IMR-90 (cell line): Measurements from ENCODE around the gene RABGEF1. TPM values are rescaled to one million over a fixed set of nuclear protein-coding genes. Genes with fewer than 3 reads are reported as not detected.

Experiments used
- ATAC-seq: fragments of 200-7000 bp; cut with Tn5 transposase; 2 replicates; pipeline ENCODE4 v1.9.1; 2020; ENCODE audit warnings: low read depth, mild to moderate bottlenecking, moderate library complexity
- BruUV-seq: library from RNA; stranded (reverse); fragments of 400-500 nt; replicated peaks from 2 replicates; lab custom pipeline; 2021; lab: Mats Ljungman, UMichigan
- CTCF ChIA-PET: fragments of 300-600 bp; formaldehyde crosslinking; extraction: SDS; loops from one replicate; lab custom pipeline; 2021; ENCODE audit warnings: antibody characterized with exemption; lab: Yijun Ruan, JAX
- POLR2A ChIA-PET: fragments of 300-600 bp; sonication (Branson Sonifier 250); formaldehyde crosslinking; loops from one replicate; lab custom pipeline; 2022; ENCODE audit warnings: antibody characterized with exemption; ENCODE audit not compliant: unreplicated experiment; lab: Charles Lee
- DNase-seq: peaks from one replicate; pipeline ENCODE4 v3.0.0; 2013
- H2AFZ ChIP-seq: replicated peaks from 2 replicates; pipeline ENCODE3; 2013; ENCODE audit warnings: low read length, mild to moderate bottlenecking; ENCODE audit not compliant: poor library complexity
- H2AK5ac ChIP-seq: 2 replicates; pipeline ENCODE4 v1.6.1; 2013; ENCODE audit warnings: low read depth, low read length, inconsistent platforms
- H2AK9ac ChIP-seq: replicated peaks from 2 replicates; pipeline ENCODE3; 2013; ENCODE audit warnings: mild to moderate bottlenecking, low read depth, low read length, moderate library complexity; ENCODE audit not compliant: poor library complexity
- H2BK120ac ChIP-seq: 2 replicates; pipeline ENCODE4 v1.6.1; 2013; ENCODE audit warnings: low read depth, low read length, inconsistent platforms
- H2BK15ac ChIP-seq: 3 replicates; pipeline ENCODE4 v1.6.1; 2013; ENCODE audit warnings: low read depth, low read length, inconsistent platforms
- H2BK20ac ChIP-seq: 2 replicates; pipeline ENCODE4 v1.6.1; 2013; ENCODE audit warnings: low read depth, mild to moderate bottlenecking, inconsistent platforms, low read length, moderate library complexity
- H2BK5ac ChIP-seq: 2 replicates; pipeline ENCODE4 v1.6.1; 2013; ENCODE audit warnings: mild to moderate bottlenecking, low read depth, low read length, inconsistent platforms; ENCODE audit not compliant: poor library complexity, severe bottlenecking
- H3K14ac ChIP-seq: replicated peaks from 2 replicates; pipeline ENCODE4 v1.6.1; 2013; ENCODE audit warnings: low read depth, low read length, inconsistent platforms
- H3K18ac ChIP-seq: 2 replicates; pipeline ENCODE4 v1.6.1; 2013; ENCODE audit warnings: low read depth, low read length, control low read depth
- H3K23ac ChIP-seq: 2 replicates; pipeline ENCODE4 v1.6.1; 2013; ENCODE audit warnings: low read depth, low read length, inconsistent platforms
- H3K27ac ChIP-seq: 2 replicates; pipeline ENCODE4 v1.5.1; 2013; ENCODE audit warnings: mild to moderate bottlenecking, control low read depth, low read length; ENCODE audit not compliant: insufficient read depth
- H3K27me3 ChIP-seq: 2 replicates; pipeline ENCODE4 v1.6.1; 2013; ENCODE audit warnings: low read length; ENCODE audit not compliant: control insufficient read depth, insufficient read depth
- H3K36me3 ChIP-seq: 2 replicates; pipeline ENCODE4 v1.6.1; 2013; ENCODE audit warnings: low read length, mixed read lengths; ENCODE audit not compliant: control insufficient read depth, insufficient read depth
- H3K4ac ChIP-seq: 2 replicates; pipeline ENCODE4 v1.6.1; 2013; ENCODE audit warnings: low read depth, low read length, inconsistent platforms
- H3K4me1 ChIP-seq: 2 replicates; pipeline ENCODE4 v1.6.1; 2013; ENCODE audit warnings: low read length, mixed read lengths; ENCODE audit not compliant: control insufficient read depth, insufficient read depth
- H3K4me2 ChIP-seq: 2 replicates; pipeline ENCODE4 v1.6.1; 2013; ENCODE audit warnings: low read depth, mild to moderate bottlenecking, control low read depth, low read length, moderate library complexity
- H3K4me3 ChIP-seq: 2 replicates; pipeline ENCODE4 v1.5.1; 2013; ENCODE audit warnings: low read depth, mild to moderate bottlenecking, control low read depth, low read length, moderate library complexity; ENCODE audit not compliant: insufficient read depth
- H3K56ac ChIP-seq: 2 replicates; pipeline ENCODE4 v1.6.1; 2013; ENCODE audit warnings: low read length, inconsistent platforms; ENCODE audit not compliant: insufficient read depth; ENCODE audit errors: extremely low read depth
- H3K79me1 ChIP-seq, 2 experiments: 2 replicates each; pipeline ENCODE4 v1.6.1; 2013; ENCODE audit warnings: low read length in 2 of 2, inconsistent platforms in 1 of 2, low read depth in 1 of 2
- H3K9ac ChIP-seq: 2 replicates; pipeline ENCODE4 v1.6.1; 2013; ENCODE audit warnings: low read depth, low read length, control low read depth
- H3K9me1 ChIP-seq: 2 replicates; pipeline ENCODE4 v1.6.1; 2013; ENCODE audit warnings: low read length, inconsistent platforms; ENCODE audit not compliant: insufficient read depth
- H3K9me3 ChIP-seq: 2 replicates; pipeline ENCODE4 v1.6.1; 2013; ENCODE audit warnings: low read length; ENCODE audit not compliant: control insufficient read depth, insufficient read depth
- H4K20me1 ChIP-seq: 2 replicates; pipeline ENCODE4 v1.6.1; 2013; ENCODE audit warnings: low read length, inconsistent platforms; ENCODE audit not compliant: insufficient read depth
- H4K5ac ChIP-seq: 2 replicates; pipeline ENCODE4 v1.6.1; 2013; ENCODE audit warnings: mild to moderate bottlenecking, low read depth, low read length, control low read depth
- H4K8ac ChIP-seq, 2 experiments: 2 replicates each; pipeline ENCODE4 v1.6.1; 2013; ENCODE audit warnings: low read depth in 2 of 2, low read length in 2 of 2, control low read depth in 1 of 2, inconsistent platforms in 1 of 2
- H4K91ac ChIP-seq: 2 replicates; pipeline ENCODE4 v1.6.1; 2013; ENCODE audit warnings: low read depth, low read length, inconsistent platforms; ENCODE audit not compliant: insufficient read depth
- BHLHE40 ChIP-seq: fragments of 150-350 bp; IDR thresholded peaks from 2 replicates; pipeline ENCODE4 v1.6.1; 2016; ENCODE audit warnings: mild to moderate bottlenecking, low read depth, low read length
- CEBPB ChIP-seq: IDR thresholded peaks from 2 replicates; pipeline ENCODE4 v1.6.1; 2012; ENCODE audit warnings: low read depth, low read length, improper control_type of control experiment
- CHD1 ChIP-seq: IDR thresholded peaks from 2 replicates; pipeline ENCODE4 v1.6.1; 2012; ENCODE audit warnings: low read depth, low read length, improper control_type of control experiment
- FOS ChIP-seq: fragments of 150-350 bp; IDR thresholded peaks from 2 replicates; pipeline ENCODE4 v1.6.1; 2016; ENCODE audit warnings: low read depth, low read length
- MAZ ChIP-seq: IDR thresholded peaks from 2 replicates; pipeline ENCODE4 v1.6.1; 2012; ENCODE audit warnings: low read depth, mild to moderate bottlenecking, low read length, improper control_type of control experiment, moderate library complexity, borderline replicate concordance
- MXI1 ChIP-seq: IDR thresholded peaks from 2 replicates; pipeline ENCODE4 v1.6.1; 2012; ENCODE audit warnings: low read depth, mild to moderate bottlenecking, low read length, moderate library complexity, borderline replicate concordance
- NFE2L2 ChIP-seq: fragments of 150-350 bp; IDR thresholded peaks from 2 replicates; pipeline ENCODE4 v1.6.1; 2016; ENCODE audit warnings: low read depth, mild to moderate bottlenecking, low read length
- POLR2A ChIP-seq: IDR thresholded peaks from 2 replicates; pipeline ENCODE4 v1.6.1; 2012; ENCODE audit warnings: mild to moderate bottlenecking, low read depth, low read length
- RAD21 ChIP-seq: IDR thresholded peaks from 2 replicates; pipeline ENCODE4 v1.6.1; 2012; ENCODE audit warnings: low read length, improper control_type of control experiment
- RFX5 ChIP-seq: IDR thresholded peaks from 2 replicates; pipeline ENCODE4 v1.8.0; 2012; ENCODE audit warnings: low read depth, mild to moderate bottlenecking, low read length, moderate library complexity
- SMC3 ChIP-seq: fragments of 150-350 bp; IDR thresholded peaks from 2 replicates; pipeline ENCODE4 v1.6.1; 2016; ENCODE audit warnings: low read depth, mild to moderate bottlenecking, antibody characterized with exemption, low read length, moderate library complexity
- USF2 ChIP-seq: fragments of 150-350 bp; IDR thresholded peaks from 2 replicates; pipeline ENCODE4 v1.6.1; 2017; ENCODE audit warnings: mild to moderate bottlenecking, antibody characterized with exemption, low read length, low read depth
- WGBS, 2 experiments: methylation state at CpG; one replicate each; pipeline versions ENCODE4 v1.1.5 to v1.1.7; 2013; ENCODE audit warnings: missing lambda C conversion rate in 2 of 2; ENCODE audit not compliant: insufficient read length in 1 of 2; ENCODE audit errors: extremely low coverage in 2 of 2; 5-methylcytosine and 5-hydroxymethylcytosine counted together
- dilution Hi-C: fragments of 300-500 bp; cut with HindIII; formaldehyde crosslinking; loops from one replicate; pipeline ENCODE4 v1.14.3; 2018; ENCODE audit warnings: low sequenced_read_pairs; ENCODE audit not compliant: unreplicated experiment
- in situ Hi-C: fragments of 300-500 bp; cut with MboI; formaldehyde crosslinking; loops from 3 replicates; pipeline ENCODE4 v1.14.3; 2019; ENCODE audit warnings: low sequenced_read_pairs, inconsistent platforms, mixed read lengths
- intact Hi-C: fragments of 100-400 bp; cut with micrococcal nuclease; formaldehyde crosslinking; loops from 2 replicates; pipeline ENCODE4 v1.10.0; 2022
- polyA plus RNA-seq, 3 experiments: library from polyadenylated mRNA; depleted of rRNA; stranded (reverse); fragments of >200 nt; gene quantifications; 2 replicates each; pipeline ENCODE4 v1.2.3, GENCODE V29; 2012; ENCODE audit warnings: low replicate concordance in 1 of 3
- total RNA-seq: library from RNA; depleted of rRNA; stranded (reverse); fragments of >200 nt; gene quantifications from 2 replicates; pipeline ENCODE4 v1.2.3, GENCODE V29; 2012

Gene RABGEF1
- total and polyA plus RNA-seq, 2 of the 4 experiments (the other 2 are of a cell fraction), result 34.9 to 56.6 TPM

- no TSS peak for BruUV-seq
- H4K5ac ChIP-seq, result no peak overlapping the region
- WGBS, 2 experiments, result 92% methylated on average over 2 of the region's 6 CpGs; no CpG with 5 or more reads in 1 of the 2 experiments
- no peak overlapping the region for H2BK15ac ChIP-seq
- H3K36me3 ChIP-seq, result peaks cover 7% of the 10 kb centered on the region
- no peak overlapping the region for H2AK5ac ChIP-seq
- ChIA-PET CTCF (no interaction called here), POLR2A (no interaction called here)
- no peak overlapping the region for H3K4me3 ChIP-seq
- H2BK20ac ChIP-seq, result no peak overlapping the region
- intact Hi-C loops, result no loop called here
- H4K20me1 ChIP-seq, result peaks cover 7% of the 10 kb centered on the region; the same call in 1 of the 2 replicates
- H2BK120ac ChIP-seq, result no peak overlapping the region
- H3K4me2 ChIP-seq, result no peak overlapping the region
- no peak overlapping the region for H4K91ac ChIP-seq
- H3K79me1 ChIP-seq, result peaks cover 1 to 33% of the 10 kb centered on the region in 2 experiments; a peak in 2 of 4 replicates
- dilution Hi-C loops, result no loop called here
- H3K9me1 ChIP-seq, result 0 out of 2 replicates have a peak, but pooled peaks cover 4% of the 10 kb centered on the region
- H3K27ac ChIP-seq, result no peak overlapping the region
- H4K8ac ChIP-seq, result no peak overlapping the region
- no peak overlapping the region for H3K4ac ChIP-seq
- no peaks in the 10 kb centered on the region for H3K9me3 ChIP-seq
- H3K23ac ChIP-seq, result no peak overlapping the region
- no peak overlapping the region for H2AK9ac ChIP-seq
- H3K4me1 ChIP-seq, result peaks cover 7% of the 10 kb centered on the region
- H3K56ac ChIP-seq, result no peak overlapping the region
- no peak overlapping the region for H2BK5ac ChIP-seq
- H2AFZ ChIP-seq, result no peak overlapping the region
- H3K14ac ChIP-seq, result no peak overlapping the region
- H3K27me3 ChIP-seq, result no peaks in the 10 kb centered on the region
- in situ Hi-C loops, result no loop called here
- ATAC-seq (no peak), DNase-seq (no peak)
- TF ChIP-seq RAD21, result no peak
- TF ChIP-seq POLR2A, result no peak
- no peak for TF ChIP-seq CEBPB
- TF ChIP-seq USF2, result no peak
- no peak for TF ChIP-seq FOS
- no peak for TF ChIP-seq BHLHE40
- no peak for TF ChIP-seq MAZ
- no peak for TF ChIP-seq MXI1
- no peak for TF ChIP-seq RFX5
- no peak for TF ChIP-seq CHD1
- no peak for TF ChIP-seq NFE2L2
- no peak for TF ChIP-seq SMC3
- H3K9ac ChIP-seq, result no peak overlapping the region
- H3K18ac ChIP-seq, result no peak overlapping the region
Measured at GRCh38 chr7:66699998-66700397, 40.5 kb upstream of the RABGEF1 start.
